Neural progenitor cell (in vitro differentiated cells): Measurements from ENCODE around the gene MT1X. TPM values are rescaled to one million over a fixed set of nuclear protein-coding genes. Genes with fewer than 3 reads are reported as not detected.

Source experiments
- DNase-seq: peaks from one replicate; pipeline ENCODE4 v3.0.0-alpha.2; 2016; ENCODE audit warnings: low spot score
- H2AFZ ChIP-seq: fragments of 200-600 bp; sonication (generic); replicated peaks from 2 replicates; pipeline ENCODE4 v1.6.1; 2016; ENCODE audit warnings: antibody characterized with exemption
- H3F3A ChIP-seq: fragments of 200-600 bp; sonication (generic); 2 replicates; pipeline ENCODE4 v1.6.1; 2016; ENCODE audit warnings: antibody characterized with exemption, low read depth
- H3K27ac ChIP-seq: fragments of 200-600 bp; sonication (generic); 2 replicates; pipeline ENCODE4 v1.5.1; 2016; ENCODE audit warnings: mild to moderate bottlenecking
- H3K27me3 ChIP-seq: fragments of 200-600 bp; sonication (generic); 2 replicates; pipeline ENCODE4 v1.6.1; 2016; ENCODE audit warnings: mild to moderate bottlenecking, moderate library complexity
- H3K36me3 ChIP-seq: fragments of 200-600 bp; sonication (generic); 2 replicates; pipeline ENCODE4 v1.5.1; 2016
- H3K4me1 ChIP-seq: fragments of 200-600 bp; sonication (generic); 2 replicates; pipeline ENCODE4 v1.6.1; 2016; ENCODE audit warnings: mixed run types
- H3K4me2 ChIP-seq: fragments of 200-600 bp; sonication (generic); 2 replicates; pipeline ENCODE4 v1.6.1; 2016
- H3K4me3 ChIP-seq: fragments of 200-600 bp; sonication (generic); 2 replicates; pipeline ENCODE4 v1.5.1; 2016
- H3K79me2 ChIP-seq: fragments of 200-600 bp; sonication (generic); 2 replicates; pipeline ENCODE4 v1.6.1; 2016; ENCODE audit warnings: low read depth
- H3K9ac ChIP-seq: fragments of 200-600 bp; sonication (generic); 2 replicates; pipeline ENCODE4 v1.6.1; 2016
- H3K9me3 ChIP-seq: fragments of 200-600 bp; sonication (generic); 2 replicates; pipeline ENCODE4 v1.5.1; 2016; ENCODE audit warnings: low read depth
- H4K20me1 ChIP-seq: fragments of 200-600 bp; sonication (generic); 2 replicates; pipeline ENCODE4 v1.6.1; 2016; ENCODE audit warnings: low read depth
- H3K27ac Mint-ChIP-seq: 3 replicates; pipeline ENCODE4 v1.8.0; 2021; ENCODE audit warnings: mixed read lengths
- H3K27me3 Mint-ChIP-seq: 2 replicates; pipeline ENCODE4 v1.8.0; 2022; ENCODE audit warnings: low read depth, mild to moderate bottlenecking, inconsistent platforms, moderate library complexity, mixed read lengths; ENCODE audit not compliant: insufficient read depth
- H3K36me3 Mint-ChIP-seq: 3 replicates; pipeline ENCODE4 v1.8.0; 2021; ENCODE audit warnings: mixed read lengths
- H3K4me1 Mint-ChIP-seq: 3 replicates; pipeline ENCODE4 v1.8.0; 2021; ENCODE audit warnings: mixed read lengths
- H3K4me3 Mint-ChIP-seq: 3 replicates; pipeline ENCODE4 v1.8.0; 2021; ENCODE audit warnings: mild to moderate bottlenecking, moderate library complexity, mixed read lengths
- H3K9me3 Mint-ChIP-seq: 3 replicates; pipeline ENCODE4 v1.8.0; 2020; ENCODE audit warnings: mixed read lengths
- EZH2 ChIP-seq: fragments of 200-600 bp; sonication (generic); IDR thresholded peaks from 2 replicates; pipeline ENCODE4 v1.6.1; 2017; ENCODE audit warnings: antibody characterized with exemption, mild to moderate bottlenecking, moderate library complexity
- EZH2phosphoT487 ChIP-seq: fragments of 200-600 bp; sonication (generic); IDR thresholded peaks from 2 replicates; pipeline ENCODE4 v1.6.1; 2017; ENCODE audit warnings: antibody characterized with exemption
- total RNA-seq: library from RNA; depleted of rRNA; stranded (reverse); fragments of >200 nt; gene quantifications from 2 replicates; pipeline ENCODE4 v1.2.3, GENCODE V29; 2015; ENCODE audit warnings: low replicate concordance
- TF ChIP-seq, protein P1 (sequence below): fragments of 200-600 bp; sonication (generic); IDR thresholded peaks from 2 replicates; pipeline ENCODE4 v1.5.1; 2017; ENCODE audit warnings: antibody characterized with exemption, mild to moderate bottlenecking

The MT1X gene
- total RNA-seq, 1 donor from 2014 or later = not detected

DNA sequence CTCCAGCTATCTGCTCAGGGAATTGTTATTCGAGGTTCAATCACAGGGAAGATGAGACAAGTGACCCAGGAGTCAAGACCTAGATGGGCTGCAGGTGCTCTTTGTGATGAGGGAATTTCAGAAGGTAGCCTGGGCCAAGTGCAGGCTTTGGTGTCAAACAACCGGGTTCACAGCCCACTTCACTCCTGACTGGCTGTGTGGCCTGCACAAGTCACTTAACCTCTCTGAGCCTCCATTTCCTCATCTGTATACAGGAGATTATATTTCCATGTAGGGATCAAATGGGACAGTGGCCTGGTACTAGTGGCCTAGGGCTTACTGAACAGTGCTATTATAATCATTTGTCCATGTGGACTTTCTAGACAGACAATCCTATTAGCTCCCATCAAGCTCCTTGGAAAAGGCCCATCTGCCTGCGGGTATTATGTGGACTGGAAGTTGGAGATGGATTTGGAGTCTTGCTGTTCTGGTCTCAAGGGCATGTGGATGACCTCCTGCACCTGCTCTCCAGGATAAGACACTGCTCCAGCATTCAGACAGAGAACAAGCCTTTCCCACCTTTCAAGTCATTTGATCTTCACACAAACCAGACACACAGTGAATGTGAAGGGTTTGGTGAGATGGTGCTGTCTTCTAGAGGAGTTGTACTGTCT is 3.1 kb upstream of the MT1X start:
- H3K27ac ChIP-seq = no peak overlapping the region
- no peak overlapping the region for H3K4me2 ChIP-seq
- no peak overlapping the region for H3K4me3 ChIP-seq
- Mint-ChIP-seq H3K9me3 (no peaks in the 10 kb centered on the region), H3K36me3 (no peaks in the 10 kb centered on the region), H3K27me3 (peaks cover 27% of the 10 kb centered on the region), H3K4me1 (peaks cover 22% of the 10 kb centered on the region), H3K4me3 (no peak overlapping the region), H3K27ac (no peak overlapping the region)
- no peak overlapping the region for H2AFZ ChIP-seq
- H3K79me2 ChIP-seq = no peaks in the 10 kb centered on the region
- no peak for DNase-seq
- no peak overlapping the region for H3K9ac ChIP-seq
- peaks cover 18% of the 10 kb centered on the region for H3F3A ChIP-seq
- peaks cover 99% of the 10 kb centered on the region for H3K27me3 ChIP-seq
- H3K9me3 ChIP-seq = no peaks in the 10 kb centered on the region
- no peaks in the 10 kb centered on the region for H4K20me1 ChIP-seq
- H3K4me1 ChIP-seq = peaks cover 5% of the 10 kb centered on the region
- no peaks in the 10 kb centered on the region for H3K36me3 ChIP-seq
- TF ChIP-seq EZH2 (no peak), EZH2phosphoT487 (no peak)
- TF ChIP-seq, protein P1, sequence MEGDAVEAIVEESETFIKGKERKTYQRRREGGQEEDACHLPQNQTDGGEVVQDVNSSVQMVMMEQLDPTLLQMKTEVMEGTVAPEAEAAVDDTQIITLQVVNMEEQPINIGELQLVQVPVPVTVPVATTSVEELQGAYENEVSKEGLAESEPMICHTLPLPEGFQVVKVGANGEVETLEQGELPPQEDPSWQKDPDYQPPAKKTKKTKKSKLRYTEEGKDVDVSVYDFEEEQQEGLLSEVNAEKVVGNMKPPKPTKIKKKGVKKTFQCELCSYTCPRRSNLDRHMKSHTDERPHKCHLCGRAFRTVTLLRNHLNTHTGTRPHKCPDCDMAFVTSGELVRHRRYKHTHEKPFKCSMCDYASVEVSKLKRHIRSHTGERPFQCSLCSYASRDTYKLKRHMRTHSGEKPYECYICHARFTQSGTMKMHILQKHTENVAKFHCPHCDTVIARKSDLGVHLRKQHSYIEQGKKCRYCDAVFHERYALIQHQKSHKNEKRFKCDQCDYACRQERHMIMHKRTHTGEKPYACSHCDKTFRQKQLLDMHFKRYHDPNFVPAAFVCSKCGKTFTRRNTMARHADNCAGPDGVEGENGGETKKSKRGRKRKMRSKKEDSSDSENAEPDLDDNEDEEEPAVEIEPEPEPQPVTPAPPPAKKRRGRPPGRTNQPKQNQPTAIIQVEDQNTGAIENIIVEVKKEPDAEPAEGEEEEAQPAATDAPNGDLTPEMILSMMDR = no peak

DNA sequence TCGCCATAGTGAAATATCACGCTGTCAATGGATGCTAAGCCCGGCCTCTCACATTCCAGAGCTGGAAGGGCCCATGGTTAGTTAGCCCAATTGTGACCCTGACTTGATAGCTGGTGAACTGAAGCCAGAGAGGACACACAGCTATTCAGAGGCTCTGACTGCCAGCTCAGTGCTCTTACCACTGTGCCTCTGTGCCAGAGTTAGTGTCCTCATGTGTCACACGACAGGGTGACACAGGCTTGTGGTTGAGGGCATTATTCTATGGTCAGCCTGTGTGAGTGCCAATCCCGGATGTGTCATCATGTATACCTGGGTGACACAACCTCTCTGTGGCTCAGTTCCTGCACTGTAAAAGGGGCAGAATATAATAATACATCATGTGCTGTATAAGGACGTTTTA is 2.5 kb upstream of the MT1X start:
- no peak for DNase-seq
- H3K4me3 Mint-ChIP-seq = no peak overlapping the region
- H3K9ac ChIP-seq = no peak overlapping the region
- no peaks in the 10 kb centered on the region for H4K20me1 ChIP-seq
- no peaks in the 10 kb centered on the region for H3K79me2 ChIP-seq
- H3K9me3 ChIP-seq = no peaks in the 10 kb centered on the region
- no peaks in the 10 kb centered on the region for H3K36me3 ChIP-seq
- H3K36me3 Mint-ChIP-seq = no peaks in the 10 kb centered on the region
- no peak overlapping the region for H3K27ac Mint-ChIP-seq
- H3K27me3 Mint-ChIP-seq = peaks cover 24% of the 10 kb centered on the region
- peaks cover 5% of the 10 kb centered on the region for H3K4me1 ChIP-seq
- peaks cover 18% of the 10 kb centered on the region for H3F3A ChIP-seq
- H3K27ac ChIP-seq = no peak overlapping the region
- no peak overlapping the region for H3K4me3 ChIP-seq
- peaks cover 99% of the 10 kb centered on the region for H3K27me3 ChIP-seq
- peaks cover 22% of the 10 kb centered on the region for H3K4me1 Mint-ChIP-seq
- no peak overlapping the region for H3K4me2 ChIP-seq
- TF ChIP-seq EZH2phosphoT487 = no peak
- no peak for TF ChIP-seq EZH2
- TF ChIP-seq, protein P1 = no peak
- no peaks in the 10 kb centered on the region for H3K9me3 Mint-ChIP-seq
- no peak overlapping the region for H2AFZ ChIP-seq

DNA sequence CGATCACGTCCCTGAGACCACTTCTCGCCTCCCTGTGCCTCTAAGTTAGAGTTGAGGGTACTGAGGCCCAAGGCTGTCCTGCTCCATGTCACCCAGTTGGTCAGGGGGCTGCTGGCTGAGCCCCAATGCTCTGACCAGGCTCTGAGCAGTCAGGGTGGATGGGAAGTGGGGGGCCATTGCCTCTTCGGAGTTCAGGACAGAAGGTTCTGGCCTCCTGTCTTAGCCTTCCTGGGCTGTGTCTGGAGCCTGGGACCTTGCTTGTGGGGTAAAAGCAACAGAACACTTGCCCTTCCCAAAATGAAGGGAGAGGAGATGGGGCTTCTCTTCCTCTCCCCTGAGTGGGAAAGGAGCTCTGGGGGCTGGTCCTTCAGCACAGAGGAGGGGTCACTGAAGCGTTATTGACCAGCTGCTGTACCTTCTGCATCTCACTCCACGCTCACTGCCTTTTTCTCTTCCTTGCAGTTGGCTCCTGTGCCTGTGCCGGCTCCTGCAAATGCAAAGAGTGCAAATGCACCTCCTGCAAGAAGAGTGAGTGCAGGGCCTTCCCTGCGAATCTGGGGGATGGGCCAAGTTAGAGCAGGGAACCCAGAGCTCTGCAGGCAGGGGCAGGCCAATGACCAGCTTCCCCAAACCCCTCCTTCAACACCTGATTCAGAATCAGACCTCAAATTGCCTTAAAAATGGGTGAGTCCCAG is 580 bp downstream of the MT1X start:
- peaks cover 5% of the 10 kb centered on the region for H3K4me1 ChIP-seq
- H3K36me3 ChIP-seq = no peaks in the 10 kb centered on the region
- H3K4me2 ChIP-seq = peak overlapping the region; percentile 93
- peaks cover 12% of the 10 kb centered on the region for H3K27me3 Mint-ChIP-seq
- H3K4me3 Mint-ChIP-seq = peak overlapping the region; percentile 89
- H3F3A ChIP-seq = peaks cover 5% of the 10 kb centered on the region
- no peak overlapping the region for H3K27ac ChIP-seq
- no peaks in the 10 kb centered on the region for H4K20me1 ChIP-seq
- H3K9ac ChIP-seq = no peak overlapping the region
- H3K4me3 ChIP-seq = peak overlapping the region; percentile 58
- peaks cover 3% of the 10 kb centered on the region for H3K36me3 Mint-ChIP-seq
- peaks cover 68% of the 10 kb centered on the region for H3K27me3 ChIP-seq
- TF ChIP-seq EZH2 (no peak), EZH2phosphoT487 (no peak)
- TF ChIP-seq, protein P1 = no peak
- H3K4me1 Mint-ChIP-seq = peaks cover 22% of the 10 kb centered on the region
- H3K9me3 ChIP-seq = no peaks in the 10 kb centered on the region
- H3K27ac Mint-ChIP-seq = no peak overlapping the region
- peaks cover 10% of the 10 kb centered on the region for H3K9me3 Mint-ChIP-seq
- DNase-seq = no peak
- H2AFZ ChIP-seq = peak overlapping the region; percentile 90
- no peaks in the 10 kb centered on the region for H3K79me2 ChIP-seq
